Trophoblast cell (in vitro differentiated cells and primary cell): ENCODE measurements around the gene RIPOR2.

Source experiments
- DNase-seq, 2 donors: peaks; one replicate each; pipeline ENCODE4 v3.0.0-alpha.2; 2016
- H2AFZ ChIP-seq: 2 replicates; pipeline ENCODE4 v1.6.1; 2013; ENCODE audit warnings: low read length, moderate library complexity, mild to moderate bottlenecking; ENCODE audit not compliant: insufficient read depth, poor library complexity
- H2AK5ac ChIP-seq: 2 replicates; pipeline ENCODE4 v1.6.1; 2013; ENCODE audit warnings: mild to moderate bottlenecking, low read length
- H2BK120ac ChIP-seq: 2 replicates; pipeline ENCODE4 v1.6.1; 2013; ENCODE audit warnings: low read length, mild to moderate bottlenecking, moderate library complexity; ENCODE audit not compliant: insufficient read depth, poor library complexity
- H2BK12ac ChIP-seq: 2 replicates; pipeline ENCODE4 v1.6.1; 2013; ENCODE audit warnings: mild to moderate bottlenecking, low read length, moderate library complexity
- H2BK5ac ChIP-seq: 2 replicates; pipeline ENCODE4 v1.6.1; 2013; ENCODE audit warnings: low read length, low read depth, moderate library complexity, mild to moderate bottlenecking; ENCODE audit not compliant: poor library complexity
- H3K14ac ChIP-seq: 2 replicates; pipeline ENCODE4 v1.6.1; 2013; ENCODE audit warnings: mild to moderate bottlenecking, low read length
- H3K18ac ChIP-seq: 2 replicates; pipeline ENCODE4 v1.6.1; 2013; ENCODE audit warnings: mild to moderate bottlenecking, low read length
- H3K23ac ChIP-seq: 2 replicates; pipeline ENCODE4 v1.6.1; 2013; ENCODE audit warnings: low read length
- H3K27ac ChIP-seq: 2 replicates; pipeline ENCODE4 v1.5.1; 2013; ENCODE audit warnings: low read depth, mild to moderate bottlenecking, inconsistent platforms, low read length, moderate library complexity
- H3K27me3 ChIP-seq: 2 replicates; pipeline ENCODE4 v1.6.1; 2013; ENCODE audit warnings: inconsistent platforms, mild to moderate bottlenecking, low read length, moderate library complexity; ENCODE audit not compliant: insufficient read depth
- H3K36me3 ChIP-seq, 2 experiments: 1 replicate in 1 of 2; 2 replicates in 1 of 2; pipeline ENCODE4 v1.6.1; 2013; ENCODE audit warnings: low read length in 2 of 2, mild to moderate bottlenecking in 2 of 2, moderate library complexity in 1 of 2; ENCODE audit not compliant: insufficient read depth in 2 of 2, control insufficient read depth in 1 of 2
- H3K4ac ChIP-seq: 2 replicates; pipeline ENCODE4 v1.6.1; 2013; ENCODE audit warnings: low read depth, mild to moderate bottlenecking, low read length, moderate library complexity
- H3K4me1 ChIP-seq, 2 experiments: 1 replicate in 1 of 2; 2 replicates in 1 of 2; pipeline ENCODE4 v1.6.1; 2013; ENCODE audit warnings: low read length in 2 of 2, mild to moderate bottlenecking in 2 of 2, moderate library complexity in 1 of 2; ENCODE audit not compliant: insufficient read depth in 2 of 2, control insufficient read depth in 1 of 2
- H3K4me2 ChIP-seq: 2 replicates; pipeline ENCODE4 v1.6.1; 2013; ENCODE audit warnings: inconsistent platforms, mild to moderate bottlenecking, low read length, moderate library complexity
- H3K4me3 ChIP-seq: 2 replicates; pipeline ENCODE4 v1.5.1; 2013; ENCODE audit warnings: mild to moderate bottlenecking, low read depth, low read length, inconsistent platforms
- H3K79me1 ChIP-seq: one replicate; pipeline ENCODE4 v1.6.1; 2013; ENCODE audit warnings: low read length
- H3K79me2 ChIP-seq: 2 replicates; pipeline ENCODE4 v1.6.1; 2013; ENCODE audit warnings: low read length, mild to moderate bottlenecking; ENCODE audit not compliant: control insufficient read depth, insufficient read depth, poor library complexity
- H3K9ac ChIP-seq: 2 replicates; pipeline ENCODE4 v1.6.1; 2013; ENCODE audit warnings: mild to moderate bottlenecking, low read length
- H3K9me3 ChIP-seq: 2 replicates; pipeline ENCODE4 v1.6.1; 2013; ENCODE audit warnings: low read depth, mild to moderate bottlenecking, control low read depth, inconsistent platforms, low read length; ENCODE audit not compliant: insufficient read depth
- H4K12ac ChIP-seq: 2 replicates; pipeline ENCODE4 v1.6.1; 2013; ENCODE audit warnings: low read depth, mild to moderate bottlenecking, low read length, moderate library complexity
- H4K8ac ChIP-seq: 2 replicates; pipeline ENCODE4 v1.6.1; 2013; ENCODE audit warnings: low read depth, mild to moderate bottlenecking, low read length, moderate library complexity
- H4K91ac ChIP-seq: one replicate; pipeline ENCODE4 v1.6.1; 2013; ENCODE audit warnings: low read depth, mild to moderate bottlenecking, low read length, moderate library complexity
- WGBS: extraction: QIAGEN DNeasy Blood & Tissue Kit; methylation state at CpG from one replicate; pipeline ENCODE4 v1.1.7; 2013; ENCODE audit warnings: missing lambda C conversion rate; ENCODE audit not compliant: insufficient read length, insufficient coverage; ENCODE audit errors: extremely low coverage; 5-methylcytosine and 5-hydroxymethylcytosine counted together

RIPOR2 gene

GRCh38 chr6:24883618-24884017 lies 52.1 kb downstream of the RIPOR2 start:
- Histone ChIP-seq H2BK12ac (no peak overlapping the region), H4K8ac (no peak overlapping the region), H3K27me3 (no peaks in the 10 kb centered on the region), H2AK5ac (no peak overlapping the region), H3K4me3 (no peak overlapping the region), H3K18ac (no peak overlapping the region), H2BK5ac (no peak overlapping the region), H3K14ac (no peak overlapping the region), H3K4me1 (peaks cover 3 to 9% of the 10 kb centered on the region in 2 experiments), H3K23ac (no peak overlapping the region), H4K12ac (no peak overlapping the region), H3K79me1 (peaks cover 10% of the 10 kb centered on the region), H3K4me2 (no peak overlapping the region), H2AFZ (no peak overlapping the region), H3K36me3 (no peaks in the 10 kb centered on the region), H2BK120ac (no peak overlapping the region), H3K79me2 (no peaks in the 10 kb centered on the region), H3K9me3 (no peaks in the 10 kb centered on the region), H3K4ac (no peak overlapping the region), H3K9ac (no peak overlapping the region), H4K91ac (no peak overlapping the region), H3K27ac (no peak overlapping the region)
- no CpG with 5 or more reads among the region's 5 CpGs for WGBS
- DNase-seq: no peak

GRCh38 chr6:24882835-24883555 lies 52.8 kb downstream of the RIPOR2 start:
- Histone ChIP-seq H3K14ac (peak overlapping the region; percentile 75), H2AFZ (no peak overlapping the region), H4K8ac (no peak overlapping the region), H3K79me2 (no peaks in the 10 kb centered on the region), H4K91ac (no peak overlapping the region), H3K4me3 (no peak overlapping the region), H2AK5ac (no peak overlapping the region), H3K27ac (no peak overlapping the region), H3K4ac (no peak overlapping the region), H3K79me1 (peaks cover 10% of the 10 kb centered on the region), H4K12ac (peak overlapping the region; percentile 57), H3K27me3 (no peaks in the 10 kb centered on the region), H3K4me1 (peaks cover 3 to 9% of the 10 kb centered on the region in 2 experiments), H3K23ac (no peak overlapping the region), H2BK120ac (peak overlapping the region; percentile 83), H3K18ac (no peak overlapping the region), H3K36me3 (no peaks in the 10 kb centered on the region), H2BK5ac (no peak overlapping the region), H3K9ac (no peak overlapping the region), H3K9me3 (no peaks in the 10 kb centered on the region), H2BK12ac (peak overlapping the region; percentile 59), H3K4me2 (no peak overlapping the region)
- DNase-seq: no peak
- no CpG with 5 or more reads among the region's 7 CpGs for WGBS

- H3K9me3 ChIP-seq: no peaks in the 10 kb centered on the region
- H3K79me2 ChIP-seq: no peaks in the 10 kb centered on the region
- H4K12ac ChIP-seq: no peak overlapping the region
- H3K9ac ChIP-seq: no peak overlapping the region
- no peak overlapping the region for H4K91ac ChIP-seq
- H2AFZ ChIP-seq: no peak overlapping the region
- no peak overlapping the region for H3K4me2 ChIP-seq
- H2AK5ac ChIP-seq: no peak overlapping the region
- H3K18ac ChIP-seq: no peak overlapping the region
- peak in 1 of 2 donors; percentile 24 for DNase-seq
- peaks cover 13% of the 10 kb centered on the region for H3K79me1 ChIP-seq
- H2BK12ac ChIP-seq: no peak overlapping the region
- H3K4me3 ChIP-seq: no peak overlapping the region
- peaks cover 3 to 13% of the 10 kb centered on the region in 2 experiments for H3K4me1 ChIP-seq
- H3K27me3 ChIP-seq: no peaks in the 10 kb centered on the region
- no peak overlapping the region for H4K8ac ChIP-seq
- H3K14ac ChIP-seq: no peak overlapping the region
- WGBS: no CpG with 5 or more reads among the region's 3 CpGs
- no peak overlapping the region for H2BK5ac ChIP-seq
- no peak overlapping the region for H2BK120ac ChIP-seq
- H3K36me3 ChIP-seq: no peaks in the 10 kb centered on the region
- H3K23ac ChIP-seq: no peak overlapping the region
- no peak overlapping the region for H3K27ac ChIP-seq
- no peak overlapping the region for H3K4ac ChIP-seq
Observed at GRCh38 chr6:24882295-24882694, 53.5 kb downstream of the RIPOR2 start.

- Histone ChIP-seq H3K79me2 (no peaks in the 10 kb centered on the region), H3K9ac (no peak overlapping the region), H3K4me2 (no peak overlapping the region), H3K4ac (no peak overlapping the region), H3K4me3 (no peak overlapping the region), H4K8ac (no peak overlapping the region), H4K91ac (no peak overlapping the region), H3K18ac (no peak overlapping the region), H3K36me3 (no peaks in the 10 kb centered on the region), H3K14ac (no peak overlapping the region), H2BK120ac (no peak overlapping the region), H3K4me1 (peaks cover 5 to 20% of the 10 kb centered on the region in 2 experiments), H4K12ac (no peak overlapping the region), H2AFZ (no peak overlapping the region), H3K79me1 (peaks cover 19% of the 10 kb centered on the region), H3K27me3 (no peaks in the 10 kb centered on the region), H2BK5ac (no peak overlapping the region), H2AK5ac (no peak overlapping the region), H2BK12ac (peak overlapping the region; percentile 7), H3K27ac (no peak overlapping the region), H3K9me3 (no peaks in the 10 kb centered on the region), H3K23ac (no peak overlapping the region)
- no CpG with 5 or more reads among the region's 3 CpGs for WGBS
- DNase-seq: no peak
Observed at GRCh38 chr6:24881376-24881775, 54.4 kb downstream of the RIPOR2 start.
